GM13977 (cell line): ENCODE data around the gene RECK.

ENCODE experiments used
- DNase-seq: peaks from one replicate; pipeline ENCODE4 v3.0.0; 2012; ENCODE audit warnings: low spot score
- in situ Hi-C: fragments of 300-500 bp; cut with MboI; formaldehyde crosslinking; loops from one replicate; pipeline ENCODE4 v1.12.0; 2022; ENCODE audit warnings: low sequenced_read_pairs, low pct_unique_long_range_greater_than_20kb, mixed read lengths, inconsistent platforms; ENCODE audit not compliant: unreplicated experiment
- TF ChIP-seq, protein P1 (sequence below): IDR thresholded peaks from 2 replicates; pipeline ENCODE4 v1.5.1; 2012; ENCODE audit warnings: mild to moderate bottlenecking, control low read depth; ENCODE audit not compliant: insufficient read depth; ENCODE audit errors: extremely low read depth, missing control alignments

RECK gene

DNA sequence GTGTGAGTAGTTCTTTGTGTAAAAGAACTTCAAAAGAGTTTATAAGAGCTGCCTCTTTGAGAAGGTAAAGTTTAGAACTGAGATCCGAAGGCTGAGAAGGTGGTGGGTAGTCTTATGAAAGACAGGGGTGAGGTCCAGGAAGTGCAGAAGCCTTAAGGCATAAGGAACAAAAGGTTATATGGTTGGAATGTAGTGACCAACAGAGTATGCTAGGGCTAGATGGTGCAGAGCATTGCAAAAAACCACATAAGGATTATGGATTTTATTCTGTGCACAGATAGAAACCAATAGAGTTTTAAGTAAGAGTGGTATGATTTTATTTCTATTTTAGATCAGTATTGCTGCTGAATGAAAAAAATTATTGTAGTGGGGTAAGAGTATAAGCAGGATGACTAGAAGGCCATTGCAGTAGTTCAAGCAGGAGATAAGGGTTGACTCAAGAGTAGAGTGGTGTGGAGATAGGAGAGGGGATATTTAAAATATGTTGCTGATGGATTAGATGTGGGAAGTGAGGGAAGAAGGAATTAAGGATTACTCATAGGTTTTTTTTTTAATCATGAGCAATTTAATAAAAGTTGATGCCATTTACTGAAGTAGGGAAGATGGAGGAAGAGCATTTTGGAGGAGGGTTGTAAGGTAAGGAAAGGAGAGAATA, 3.7 kb downstream of the RECK start:
- DNase-seq: no peak
- TF ChIP-seq, protein P1, sequence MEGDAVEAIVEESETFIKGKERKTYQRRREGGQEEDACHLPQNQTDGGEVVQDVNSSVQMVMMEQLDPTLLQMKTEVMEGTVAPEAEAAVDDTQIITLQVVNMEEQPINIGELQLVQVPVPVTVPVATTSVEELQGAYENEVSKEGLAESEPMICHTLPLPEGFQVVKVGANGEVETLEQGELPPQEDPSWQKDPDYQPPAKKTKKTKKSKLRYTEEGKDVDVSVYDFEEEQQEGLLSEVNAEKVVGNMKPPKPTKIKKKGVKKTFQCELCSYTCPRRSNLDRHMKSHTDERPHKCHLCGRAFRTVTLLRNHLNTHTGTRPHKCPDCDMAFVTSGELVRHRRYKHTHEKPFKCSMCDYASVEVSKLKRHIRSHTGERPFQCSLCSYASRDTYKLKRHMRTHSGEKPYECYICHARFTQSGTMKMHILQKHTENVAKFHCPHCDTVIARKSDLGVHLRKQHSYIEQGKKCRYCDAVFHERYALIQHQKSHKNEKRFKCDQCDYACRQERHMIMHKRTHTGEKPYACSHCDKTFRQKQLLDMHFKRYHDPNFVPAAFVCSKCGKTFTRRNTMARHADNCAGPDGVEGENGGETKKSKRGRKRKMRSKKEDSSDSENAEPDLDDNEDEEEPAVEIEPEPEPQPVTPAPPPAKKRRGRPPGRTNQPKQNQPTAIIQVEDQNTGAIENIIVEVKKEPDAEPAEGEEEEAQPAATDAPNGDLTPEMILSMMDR: no peak
- in situ Hi-C loops: no loop called here

DNA sequence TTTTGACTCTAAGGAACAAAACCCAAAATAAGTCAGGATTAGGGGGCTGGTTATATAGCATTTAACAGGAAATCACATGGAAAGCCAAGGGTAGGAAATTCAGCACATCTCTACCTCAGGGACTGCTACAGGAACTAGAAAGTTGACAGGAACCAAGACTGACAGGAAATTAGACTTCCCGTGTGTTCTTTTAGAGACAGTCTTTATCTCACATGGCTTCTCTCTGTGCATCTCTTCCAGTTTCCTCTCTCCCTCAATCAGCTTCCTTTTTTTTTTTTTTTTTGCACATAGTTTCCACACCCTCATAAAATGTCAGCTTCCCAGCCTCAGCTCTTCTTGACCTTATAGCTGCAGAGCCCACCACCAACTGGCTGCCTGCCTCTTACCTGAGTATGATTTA, 4.8 kb downstream of the RECK start:
- DNase-seq: no peak
- in situ Hi-C loops: no loop called here
- TF ChIP-seq, protein P1: no peak

DNA sequence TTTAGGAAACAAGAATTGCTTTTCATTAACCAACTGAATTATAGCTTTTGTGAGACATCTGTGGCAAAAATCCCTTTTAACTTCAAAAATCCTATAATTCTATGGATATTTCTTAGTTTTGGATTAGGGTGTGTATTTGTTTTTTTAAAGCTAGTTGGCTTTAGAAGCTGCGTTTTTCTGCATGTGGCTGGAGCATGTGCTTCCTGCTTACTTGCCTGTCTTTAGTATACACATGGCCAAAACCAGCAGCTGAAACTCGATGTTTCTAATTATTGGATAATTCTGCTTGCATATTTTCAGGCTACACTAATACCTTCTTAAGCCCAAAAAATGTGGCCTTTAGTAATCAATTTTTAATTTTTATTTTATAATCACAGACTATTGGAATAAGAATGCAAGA, 8.9 kb downstream of the RECK start:
- TF ChIP-seq, protein P1: no peak
- in situ Hi-C loops: no loop called here
- no peak for DNase-seq

DNA sequence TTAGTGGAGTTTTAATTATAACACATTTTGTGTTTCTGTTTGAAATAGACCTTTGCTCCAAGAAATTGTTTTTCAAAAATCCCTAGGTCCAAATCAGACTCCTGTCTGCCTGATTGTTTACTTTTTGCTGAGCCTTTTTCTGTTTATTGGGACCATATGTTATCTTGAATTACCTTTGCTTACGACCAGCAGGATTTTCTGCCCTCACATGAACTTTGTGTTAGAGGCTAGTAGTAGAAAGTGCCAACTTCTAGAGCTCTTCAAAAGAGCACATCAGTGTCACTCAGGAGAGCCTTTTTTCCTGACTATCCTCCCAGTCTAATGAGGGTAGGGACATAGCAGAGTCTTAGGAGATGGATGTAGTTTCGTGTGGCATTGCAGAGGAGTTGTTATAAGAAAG, 10.2 kb downstream of the RECK start:
- TF ChIP-seq, protein P1: no peak
- DNase-seq: no peak
- in situ Hi-C loops: no loop called here

DNA sequence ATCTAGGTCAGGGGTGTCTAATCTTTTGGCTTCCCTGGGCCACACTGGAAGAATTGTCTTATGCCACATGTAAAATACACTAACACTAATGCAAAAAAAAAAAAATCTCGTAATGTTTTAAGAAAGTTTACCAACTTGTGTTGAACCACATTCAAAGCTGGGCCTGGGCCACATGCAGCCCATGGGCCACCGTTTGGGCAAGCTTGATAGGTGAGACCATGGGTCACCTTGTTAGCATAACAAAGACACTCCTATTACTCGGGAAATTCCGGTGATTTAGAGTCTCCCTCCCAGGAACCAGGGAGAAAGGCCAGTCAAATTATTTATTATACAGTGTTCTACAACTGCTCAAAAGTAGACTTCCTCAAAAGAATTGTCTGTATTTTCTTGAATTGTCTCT, 12.7 kb downstream of the RECK start:
- no peak for DNase-seq
- TF ChIP-seq, protein P1: no peak
- in situ Hi-C loops: no loop called here

DNA sequence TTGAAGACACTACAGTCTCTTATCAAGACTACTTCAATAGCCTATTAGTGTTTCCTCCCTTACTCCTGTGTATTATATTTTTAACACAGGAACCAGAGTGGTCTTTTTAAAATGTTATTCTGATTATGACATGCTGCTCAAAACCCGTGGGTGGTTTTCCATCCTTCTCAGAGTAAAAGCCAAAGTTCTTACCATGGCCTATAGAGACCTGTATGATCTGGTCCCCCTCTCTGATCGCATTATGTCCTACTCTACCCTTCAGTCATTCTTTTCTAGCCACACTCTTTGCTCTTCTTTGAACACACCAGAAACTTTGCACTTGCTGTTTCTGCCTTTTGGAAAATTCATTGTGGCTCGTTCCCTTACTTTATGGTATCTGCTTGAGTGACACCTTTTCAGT, 13.8 kb downstream of the RECK start:
- DNase-seq: no peak

More for the DNA sequence above, 13.8 kb downstream of the RECK start:
- in situ Hi-C loops: no loop called here
- TF ChIP-seq, protein P1: no peak
